Inferior parietal cortex (tissue), 1 donor: ENCODE measurements around the gene ALDH3A1.

Experiments
- DNase-seq: peaks from one replicate; pipeline ENCODE4 v3.0.0-alpha.2; 2016; ENCODE audit errors: extremely low spot score

Gene ALDH3A1

GRCh38 chr17:19719355-19720209 lies 28.5 kb downstream of the ALDH3A1 start:
- no peak for DNase-seq

DNA sequence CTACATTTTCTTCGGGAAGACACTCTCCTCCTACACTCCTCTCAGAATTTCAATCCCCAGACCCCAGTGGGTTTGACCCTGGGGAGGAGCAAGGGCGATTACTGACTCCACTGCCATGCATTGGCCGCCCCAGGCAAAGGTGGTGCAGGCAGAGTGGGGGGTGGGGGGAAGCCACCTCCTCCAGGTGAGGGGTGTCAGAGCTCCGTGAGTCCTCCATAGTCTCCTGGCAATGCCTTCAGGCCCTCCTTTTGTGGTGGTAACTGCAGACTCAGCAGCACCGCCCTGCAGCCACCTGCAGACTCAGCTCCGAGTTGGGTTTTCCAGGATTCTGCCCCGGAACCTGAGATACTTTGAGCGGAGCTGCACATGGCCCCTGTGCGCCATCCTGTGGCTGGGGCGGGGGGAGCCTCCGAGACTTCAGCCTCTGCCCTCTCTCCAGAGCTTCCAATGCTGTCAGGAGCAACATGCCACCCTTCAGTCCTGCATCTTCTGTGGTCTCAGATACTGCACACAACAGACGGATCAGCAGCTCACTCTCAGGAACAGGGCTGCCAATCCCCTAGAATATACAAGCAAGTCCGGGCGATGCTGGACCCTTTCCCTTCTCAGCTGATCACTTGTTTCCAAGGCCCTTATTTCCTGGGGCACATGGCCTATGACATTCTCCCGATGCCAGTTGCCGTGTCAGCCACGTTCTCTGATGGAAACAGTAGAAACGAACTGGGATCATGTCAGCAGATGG lies 29.3 kb downstream of the ALDH3A1 start:
- no peak for DNase-seq

DNA sequence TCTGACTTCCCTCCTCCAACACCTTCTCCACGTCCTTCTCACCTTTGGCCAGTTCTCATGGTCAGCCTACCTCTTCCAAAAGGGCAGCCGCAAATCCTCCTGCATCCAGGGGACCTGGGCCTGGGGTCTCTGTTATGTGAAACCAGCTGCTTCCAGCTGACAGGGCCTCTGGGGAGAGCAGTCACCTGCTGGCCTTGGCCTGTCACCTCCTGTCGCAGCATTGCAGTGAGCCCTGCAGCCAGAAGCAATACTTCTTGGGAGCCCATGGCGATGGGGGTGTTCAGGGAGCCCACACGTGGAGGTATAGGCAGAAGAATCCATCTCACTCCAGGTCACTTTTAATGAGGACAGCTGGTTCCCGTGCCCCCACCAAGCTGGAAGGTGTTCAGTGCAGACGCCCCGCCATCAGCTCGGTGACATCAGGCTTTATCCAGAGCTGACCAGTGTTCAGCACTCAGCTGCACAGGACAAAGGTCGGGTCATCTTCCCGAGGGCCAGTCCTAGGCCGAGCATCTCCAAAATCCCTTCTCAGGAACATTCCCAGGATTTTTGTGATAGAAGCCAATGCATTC lies 30.0 kb downstream of the ALDH3A1 start:
- DNase-seq = no peak

DNA sequence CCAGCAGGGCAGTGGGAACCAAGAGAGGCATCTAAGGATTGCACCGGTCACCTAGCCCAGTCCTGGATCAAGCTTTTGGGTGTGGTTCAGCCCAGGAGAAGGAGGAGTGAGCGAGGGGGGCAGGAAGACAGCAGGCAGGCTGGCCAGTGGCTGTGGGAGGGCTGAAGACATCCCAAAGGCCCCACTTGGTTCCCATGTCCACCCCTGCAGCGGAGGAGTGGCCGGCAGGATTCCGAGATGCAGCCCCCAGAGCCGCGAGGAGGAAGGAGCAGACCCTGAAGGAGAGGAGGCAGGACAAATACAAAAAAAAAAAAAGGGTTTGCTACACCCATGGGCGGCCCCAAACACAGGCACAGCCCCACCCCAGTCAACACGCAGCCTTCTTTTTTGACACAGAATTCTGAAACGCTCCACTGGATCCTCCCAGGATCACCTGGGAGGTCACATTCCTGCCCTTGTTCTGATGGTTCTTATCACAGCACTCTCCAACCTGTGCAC lies 30.6 kb downstream of the ALDH3A1 start:
- DNase-seq = no peak

DNA sequence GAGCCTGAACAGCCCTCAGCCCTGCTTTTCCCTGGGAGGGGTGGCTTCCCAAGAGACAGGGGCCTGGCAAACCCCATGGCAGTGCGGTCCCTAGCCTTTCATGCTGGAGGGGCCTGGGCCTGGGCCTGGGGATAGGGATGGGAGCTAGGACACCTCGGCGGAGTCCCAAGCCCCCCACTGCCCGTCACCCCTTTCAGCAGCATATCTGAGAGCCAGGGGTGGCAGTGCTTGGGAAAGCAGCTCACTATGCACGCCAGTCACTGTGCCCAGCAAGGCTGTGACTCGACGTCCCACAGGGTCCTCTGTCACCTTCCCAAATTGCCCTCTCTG lies 31.1 kb downstream of the ALDH3A1 start:
- DNase-seq = no peak

DNA sequence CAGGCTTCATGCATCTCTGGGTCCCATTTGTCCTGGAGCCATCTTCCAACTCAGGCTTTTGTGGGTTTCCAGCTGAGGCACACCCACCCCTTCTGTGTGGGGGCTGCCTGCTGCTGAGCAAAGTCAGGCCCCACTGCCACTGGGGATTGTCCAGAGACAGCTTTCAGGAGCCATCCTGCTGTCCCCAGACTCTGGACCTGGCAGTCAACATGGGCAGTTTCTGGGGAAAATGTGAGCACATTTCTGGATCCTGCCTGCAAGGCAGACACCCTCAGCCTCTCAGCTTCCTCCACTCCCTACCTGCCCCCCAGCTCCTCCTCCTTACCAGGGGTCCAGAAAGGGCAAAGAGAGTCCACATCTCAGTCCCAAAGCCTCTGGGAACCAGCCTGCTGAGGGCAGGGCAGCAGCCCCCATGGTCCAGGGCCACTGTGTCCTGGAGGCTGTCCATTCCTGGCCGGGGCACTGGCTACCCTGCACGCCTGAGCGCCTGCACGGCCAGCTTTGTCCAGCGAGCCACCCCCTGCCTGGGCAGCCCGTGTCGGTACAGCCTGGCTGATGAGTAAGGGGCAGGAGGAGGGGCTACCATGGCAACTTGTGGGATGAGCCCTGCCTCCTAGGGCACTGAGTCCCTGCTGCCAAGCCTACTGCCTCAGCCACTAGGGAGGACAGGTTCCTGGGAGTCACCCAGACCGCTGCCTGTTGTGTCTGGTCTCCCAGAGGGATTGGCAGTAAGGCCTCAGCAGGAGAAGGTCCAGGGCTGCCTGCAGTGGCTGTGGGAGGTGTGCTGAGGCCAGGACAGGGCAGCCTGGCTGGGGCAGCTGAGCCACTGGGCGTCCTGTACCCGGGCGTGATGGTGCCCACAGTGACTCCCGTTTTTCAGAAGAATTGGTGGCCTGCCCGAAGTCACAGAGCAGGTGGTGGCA lies 31.7 kb downstream of the ALDH3A1 start, which contains the start of gene SLC47A2:
SLC47A2 (minus strand) TSS at position 477 of the 923 bp plus-strand sequence; CDS start at position 448, 29 bp downstream.
- DNase-seq = no peak

DNA sequence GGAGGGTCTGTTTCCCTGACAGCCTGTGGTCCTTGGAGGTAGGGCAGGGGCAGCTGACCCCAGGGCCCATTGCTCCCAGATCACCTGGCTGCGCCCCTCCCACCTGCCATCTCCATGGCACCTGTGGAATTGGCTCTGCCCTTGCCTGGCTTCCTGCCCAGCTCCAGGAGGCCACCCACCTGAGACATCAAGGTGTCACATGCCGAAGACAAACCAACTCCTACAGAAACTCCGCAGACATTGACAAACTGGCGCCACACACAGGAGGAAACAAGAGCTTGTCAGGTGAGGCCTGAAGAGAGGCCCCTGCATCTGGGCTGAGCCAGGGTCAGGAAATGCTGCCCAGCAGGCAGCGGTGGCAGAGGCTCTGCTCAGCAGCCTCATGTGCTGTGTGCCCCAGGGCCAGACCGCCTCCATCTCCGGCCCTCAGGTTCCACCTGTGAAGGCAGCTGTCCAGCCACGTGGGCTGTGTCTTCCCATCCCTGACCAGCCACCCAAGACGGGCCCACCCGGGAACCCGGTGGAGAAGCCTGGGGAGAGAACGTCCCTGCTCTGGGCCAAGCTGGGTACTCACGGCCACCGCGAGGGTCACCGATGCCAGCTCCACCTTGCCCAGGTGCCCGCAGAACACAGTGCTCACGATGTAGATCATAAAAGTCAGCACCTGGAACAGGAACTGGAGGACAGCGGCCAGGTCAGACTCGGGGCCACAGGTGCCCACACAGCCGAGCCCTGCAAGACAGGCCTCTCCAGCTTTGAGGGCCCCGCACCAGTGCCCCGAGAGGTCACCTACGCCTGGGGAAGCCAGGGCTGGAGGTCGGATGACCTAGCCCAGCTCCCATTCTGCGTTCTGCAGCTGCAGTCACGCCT lies 33.3 kb downstream of the ALDH3A1 start:
- no peak for DNase-seq

DNA sequence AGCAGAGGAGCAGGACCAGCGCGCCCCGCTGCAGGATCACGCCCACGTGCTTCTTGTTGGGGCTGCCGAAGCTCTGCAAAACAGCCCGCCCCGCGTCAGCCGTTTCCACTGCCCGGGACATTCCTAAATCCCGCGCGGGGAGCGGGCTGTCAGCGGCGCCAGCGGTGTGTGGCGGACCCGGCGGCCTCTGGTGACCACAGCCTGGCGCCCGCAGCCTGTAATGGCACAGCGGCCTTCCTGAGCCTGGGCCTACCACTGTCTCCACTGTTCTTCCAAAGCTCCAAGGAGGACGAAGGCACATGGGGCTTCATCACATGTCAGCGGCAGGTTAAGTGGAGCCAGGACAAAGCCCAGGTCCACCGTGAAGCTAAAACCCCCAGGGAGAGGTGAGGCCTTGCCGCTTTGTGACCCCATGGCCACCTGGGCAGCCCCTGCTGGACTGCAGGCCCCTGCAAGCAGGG lies 34.2 kb downstream of the ALDH3A1 start:
- DNase-seq = no peak

DNA sequence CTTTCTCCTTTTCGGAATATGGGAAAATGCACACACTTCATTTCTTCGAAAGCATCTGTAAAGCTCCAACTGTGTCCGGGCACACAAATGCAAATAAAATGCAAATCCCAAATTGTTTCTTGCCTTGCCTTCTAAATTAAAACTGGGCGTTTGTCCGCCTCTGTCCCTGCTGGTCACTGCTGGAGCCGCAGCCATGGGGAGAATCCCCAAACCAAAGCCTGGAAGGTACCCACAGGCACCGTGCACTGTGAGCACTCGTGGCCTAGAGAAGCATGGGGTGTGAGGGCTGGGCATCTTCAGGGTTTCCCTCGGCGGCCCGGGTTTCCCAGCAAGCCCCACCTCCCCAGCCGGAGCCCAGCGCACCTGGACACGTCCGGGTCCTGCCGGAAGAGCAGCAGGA lies 34.6 kb downstream of the ALDH3A1 start:
- DNase-seq = no peak

DNA sequence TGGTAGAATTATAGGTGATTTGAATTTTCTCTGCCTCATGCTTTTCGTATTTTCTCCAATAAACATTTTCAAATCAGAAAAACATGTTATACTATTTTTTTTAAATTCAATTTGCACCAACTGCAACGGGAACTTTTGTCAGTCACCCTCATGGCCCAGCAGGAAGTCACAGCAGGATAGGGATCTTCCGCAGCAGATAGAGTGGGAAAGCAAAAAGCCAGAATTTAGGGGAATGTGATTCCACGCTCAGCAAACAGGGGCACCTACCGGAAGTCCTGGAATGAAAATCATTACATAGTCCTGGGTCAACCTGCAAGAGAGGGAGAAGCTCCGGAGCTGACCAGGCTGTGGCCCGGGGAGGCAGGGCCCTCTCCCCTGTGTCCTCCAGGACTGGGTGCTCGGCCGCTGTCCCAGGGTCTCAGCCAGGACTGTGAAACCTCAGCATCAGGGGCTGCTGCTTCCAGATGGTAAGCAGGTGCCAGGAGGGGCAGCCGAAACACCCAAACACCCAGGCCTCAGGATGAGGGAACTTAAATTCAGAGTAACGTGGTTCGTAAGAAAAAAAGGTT lies 35.6 kb downstream of the ALDH3A1 start:
- DNase-seq = no peak

GRCh38 chr17:19709841-19710240 lies 38.3 kb downstream of the ALDH3A1 start:
- DNase-seq = no peak

GRCh38 chr17:19708431-19709175 lies 39.5 kb downstream of the ALDH3A1 start:
- DNase-seq = no peak

GRCh38 chr17:19707728-19708221 lies 40.3 kb downstream of the ALDH3A1 start:
- DNase-seq = no peak

DNA sequence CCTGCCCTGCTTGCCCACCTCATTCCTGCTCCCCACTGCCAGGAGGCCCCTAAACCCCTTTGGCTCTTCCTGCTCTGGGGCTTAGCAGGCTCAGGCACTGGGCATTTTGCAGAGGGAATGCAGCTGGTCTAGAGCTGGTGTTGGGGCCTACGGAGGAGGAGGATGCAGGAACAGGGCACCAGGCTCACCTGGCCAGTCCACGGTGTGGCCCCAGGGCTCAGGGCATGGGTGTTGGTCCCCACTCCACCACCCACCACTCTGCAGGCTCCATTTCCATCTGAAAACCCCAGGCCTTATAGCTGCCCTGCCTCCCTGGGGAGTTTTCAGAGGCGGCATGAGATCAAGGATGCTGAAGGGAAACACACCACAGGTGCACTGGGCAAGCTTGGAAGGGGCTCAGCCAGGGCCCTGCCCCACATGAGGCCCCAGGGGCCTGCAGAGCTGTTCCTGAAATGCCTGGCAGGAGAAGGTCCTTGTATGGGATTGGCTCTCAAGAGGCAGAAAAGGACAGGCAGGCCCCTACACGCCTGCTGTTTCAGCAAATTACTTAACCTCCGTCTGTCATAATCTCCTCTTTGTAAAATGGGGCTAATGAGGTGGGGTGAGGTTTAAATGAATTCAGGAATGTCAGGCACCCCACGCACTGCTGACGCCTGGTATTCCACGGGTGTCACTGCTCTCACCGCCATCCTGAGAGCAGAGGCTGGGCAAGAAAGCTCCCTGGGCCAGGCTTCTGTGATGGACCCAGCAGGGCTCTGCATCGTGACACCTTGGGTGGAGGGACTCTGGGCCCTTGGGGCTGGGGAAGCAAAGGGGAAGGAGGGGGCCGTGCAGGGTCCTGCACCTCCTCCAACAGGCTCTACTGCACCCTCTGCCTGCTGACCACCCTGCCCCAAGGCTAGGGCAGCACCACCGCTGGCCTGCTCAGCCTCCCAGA lies 41.0 kb downstream of the ALDH3A1 start:
- DNase-seq = no peak

DNA sequence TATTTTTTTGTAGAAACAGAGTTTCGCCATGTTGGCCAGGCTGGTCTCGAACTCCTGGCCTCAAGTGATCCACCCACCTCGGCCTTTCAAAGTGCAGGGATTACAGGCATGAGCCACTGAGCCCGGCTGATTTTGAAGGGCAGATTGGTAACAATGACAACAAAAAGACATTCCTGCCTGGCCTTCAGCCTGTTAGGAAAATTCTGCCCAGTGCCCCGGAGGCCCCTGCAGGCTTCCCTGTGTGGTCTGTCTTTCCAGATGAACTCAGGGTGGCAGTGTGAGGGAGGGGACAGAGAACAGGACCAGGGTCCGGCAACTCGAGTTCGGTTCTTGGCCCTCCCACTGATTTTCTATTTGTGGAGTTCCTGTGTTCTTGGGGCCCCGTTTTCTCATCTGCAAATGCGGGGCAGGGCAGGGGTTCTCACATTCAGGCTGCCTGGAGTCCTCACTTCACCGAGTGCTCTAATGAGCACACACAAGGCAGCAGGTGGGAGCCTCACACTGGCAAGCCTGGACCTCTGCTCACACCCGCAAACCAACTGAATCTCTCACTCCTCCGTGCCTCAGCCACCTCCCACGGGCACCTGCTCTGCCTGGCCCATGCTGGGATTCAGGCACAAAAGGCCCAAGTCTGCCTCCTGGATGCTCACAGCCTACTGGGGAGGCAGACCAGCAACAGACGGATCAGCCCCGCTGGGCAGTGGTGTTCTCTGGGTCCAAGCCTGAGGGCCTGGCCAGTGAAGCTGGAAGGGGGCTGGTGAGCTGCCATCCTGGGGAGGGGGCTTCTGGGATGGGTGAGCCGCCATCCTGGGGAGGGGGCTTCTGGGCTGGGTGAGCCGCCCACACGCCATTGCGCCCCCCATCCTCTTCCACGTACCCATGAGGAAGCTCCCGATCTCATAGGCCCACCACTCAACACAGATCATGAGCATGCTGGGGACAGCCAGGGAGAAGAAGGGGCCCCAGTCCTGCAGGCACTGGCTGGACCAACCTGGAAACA lies 42.0 kb downstream of the ALDH3A1 start:
- DNase-seq = no peak

GRCh38 chr17:19705201-19705600 lies 42.9 kb downstream of the ALDH3A1 start:
- DNase-seq = no peak
